ENCODE measurements around the gene FAM107B. TPM values are rescaled to one million over a fixed set of nuclear protein-coding genes. Genes with fewer than 3 reads are reported as not detected.

Gene FAM107B
- total and polyA plus RNA-seq, 2 of the 13 experiments (the other 11 are each of a cell fraction or from before 2014, with no cell fraction given), result 15.7 to 24.8 TPM

- no peak for DNase-seq (ENCODE audit: low spot score)
- POLR2A ChIA-PET, result no interaction called here
- BruUV-seq (replicated peaks), result no TSS peak
- TF ChIP-seq PAX8 (CRISPR knock-in tag; IDR thresholded peaks at IDR 0.05; ENCODE audit: borderline replicate concordance) (no peak), CBFB (CRISPR knock-in tag; IDR thresholded peaks at IDR 0.05) (no peak), ATAD3A (CRISPR knock-in tag; IDR thresholded peaks at IDR 0.05) (no peak), ZNF772 (CRISPR knock-in tag; IDR thresholded peaks at IDR 0.05) (no peak), E2F5 (CRISPR knock-in tag; conservative IDR thresholded peaks at IDR 0.05) (no peak), NFIB (CRISPR knock-in tag; IDR thresholded peaks at IDR 0.05; ENCODE audit: borderline replicate concordance) (no peak), ZNF556 (CRISPR knock-in tag; IDR thresholded peaks at IDR 0.05; ENCODE audit: borderline replicate concordance) (no peak), MAZ (IDR thresholded peaks at IDR 0.05; ENCODE audit: borderline replicate concordance, low read depth, low read length) (no peak), MAZ (CRISPR knock-in tag; IDR thresholded peaks at IDR 0.05; ENCODE audit: low read depth) (no peak), SYNCRIP (IDR thresholded peaks at IDR 0.05; ENCODE audit: insufficient read depth, low read depth, low read length) (no peak), ATF4 (CRISPR knock-in tag; IDR thresholded peaks at IDR 0.05) (no peak), ZFP62 (CRISPR knock-in tag; IDR thresholded peaks at IDR 0.05) (no peak), ZBED4 (CRISPR knock-in tag; IDR thresholded peaks at IDR 0.05; ENCODE audit: borderline replicate concordance) (no peak), ZBTB38 (CRISPR knock-in tag; IDR thresholded peaks at IDR 0.05) (no peak), ZMYM2 (CRISPR knock-in tag; IDR thresholded peaks at IDR 0.05) (no peak), ZNF7 (CRISPR knock-in tag; IDR thresholded peaks at IDR 0.05) (no peak), NFE2L2 (IDR thresholded peaks at IDR 0.05; ENCODE audit: low read length) (no peak), ETS1 (CRISPR knock-in tag; IDR thresholded peaks at IDR 0.05) (no peak), TBX3 (IDR thresholded peaks at IDR 0.05; ENCODE audit: borderline replicate concordance) (no peak)
Measured at GRCh38 chr10:14686356-14686755, 88.3 kb downstream of the FAM107B start.

More at GRCh38 chr10:14686356-14686755, 88.3 kb downstream of the FAM107B start:
- H3K4me3 ChIP-seq (replicated peaks in 1 of 3; ENCODE audit: insufficient read depth in 1 of 3, low read depth in 2 of 3, low read length in 3 of 3), result no peak overlapping the region
- in situ Hi-C loops (cut with HindIII; ENCODE audit: extremely low pct_ligation_motif_present, low pct_unique_long_range_greater_than_20kb) (no loop called here), intact Hi-C loops (cut with micrococcal nuclease; ENCODE audit: unreplicated experiment) (no loop called here)
- no peak overlapping the region for H3K4me2 ChIP-seq (ENCODE audit: low read depth, low read length)
- CTCF ChIA-PET (ENCODE audit: low intra/inter-chr PET ratio, low total read pairs), result no interaction called here
- H4K20me1 ChIP-seq (ENCODE audit: insufficient read depth, low read length), result no peaks in the 10 kb centered on the region
- 55% methylated on average over 5 of the region's 5 CpGs for WGBS (ENCODE audit: low lambda C conversion rate)
- ATAC-seq (no peak), FAIRE-seq (no peak)
- no peak overlapping the region for H3K27ac ChIP-seq (ENCODE audit: extremely low read length, insufficient read depth, low read length)
- no peaks in the 10 kb centered on the region for H3K9me3 ChIP-seq (ENCODE audit: low read length)
- H2AFZ ChIP-seq (ENCODE audit: low read length), result no peak overlapping the region
- H3K4me1 ChIP-seq (ENCODE audit: insufficient read depth, low read length), result peaks cover 10% of the 10 kb centered on the region
- no peaks in the 10 kb centered on the region for H3K79me2 ChIP-seq (ENCODE audit: insufficient read depth, low read length)
- H3K27me3 ChIP-seq (ENCODE audit: control insufficient read depth in 1 of 2, insufficient read depth in 2 of 2, low read length in 2 of 2), result 0 out of 5 replicates have a peak, but pooled peaks cover 0 to 1% of the 10 kb centered on the region in 2 experiments
- H3K9ac ChIP-seq (ENCODE audit: insufficient read depth, low read depth, low read length), result no peak overlapping the region
- no peaks in the 10 kb centered on the region for H3K36me3 ChIP-seq (replicated peaks in 1 of 2; ENCODE audit: control insufficient read depth in 1 of 2, insufficient read depth in 2 of 2, low read length in 2 of 2)
